NCI-H524 (cell line): ENCODE measurements around the gene TMEM192.
"Not testable (repeated sequence)": the region's sequence is repeated elsewhere in the genome, so short reads cannot be mapped to it uniquely, and the experiment has no call there.

Experiments
- DNase-seq, 2 experiments: peaks; one replicate each; lab custom pipeline; 2025; lab: John Stamatoyannopoulos, UW

The TMEM192 gene

GRCh38 chr4:165092187-165092586, 20.5 kb downstream of the TMEM192 start:
- DNase-seq: not testable (repeated sequence)

GRCh38 chr4:165088366-165088765, 24.3 kb downstream of the TMEM192 start:
- DNase-seq: no peak

- DNase-seq: no peak
Observed at GRCh38 chr4:165085946-165086345, 26.7 kb downstream of the TMEM192 start.

DNA sequence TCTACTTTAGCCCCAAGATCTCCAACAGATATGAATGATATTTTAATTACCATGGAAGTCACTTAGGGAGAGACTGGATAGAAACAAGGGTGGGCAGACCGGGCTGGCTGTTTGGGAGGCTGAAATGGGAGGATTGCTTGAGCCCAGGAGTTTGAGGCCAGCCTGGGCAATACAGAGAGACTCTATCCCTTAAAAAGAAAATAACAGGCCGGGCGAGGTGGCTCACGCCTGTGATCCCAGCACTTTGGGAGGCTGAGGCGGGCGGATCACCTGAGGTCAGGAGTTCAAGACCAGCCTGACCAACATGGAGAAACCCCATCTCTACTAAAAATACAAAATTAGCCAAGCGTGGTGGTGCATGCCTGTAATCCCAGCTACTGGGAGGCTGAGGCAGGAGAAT, 27.9 kb downstream of the TMEM192 start:
- not testable (repeated sequence) for DNase-seq

DNA sequence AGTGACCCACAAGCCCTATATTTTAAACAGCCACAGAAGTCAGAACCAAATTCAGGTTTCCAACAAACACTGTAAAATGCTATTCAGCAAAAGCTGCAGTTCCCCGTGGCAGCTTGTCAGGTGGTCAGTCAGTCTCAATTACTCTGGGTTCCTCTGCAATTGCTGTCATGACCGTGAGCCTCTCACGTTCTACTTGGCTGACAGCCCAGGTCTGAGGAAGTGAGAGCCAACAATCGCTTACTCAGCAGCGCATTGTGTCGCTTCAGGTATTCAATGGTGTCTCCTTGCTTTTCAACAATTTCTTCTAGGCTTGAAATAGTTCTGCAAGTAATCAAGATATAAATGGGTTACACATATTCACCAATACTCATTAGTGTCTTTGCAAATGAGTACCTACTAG, 33.2 kb downstream of the TMEM192 start:
- no peak for DNase-seq

DNA sequence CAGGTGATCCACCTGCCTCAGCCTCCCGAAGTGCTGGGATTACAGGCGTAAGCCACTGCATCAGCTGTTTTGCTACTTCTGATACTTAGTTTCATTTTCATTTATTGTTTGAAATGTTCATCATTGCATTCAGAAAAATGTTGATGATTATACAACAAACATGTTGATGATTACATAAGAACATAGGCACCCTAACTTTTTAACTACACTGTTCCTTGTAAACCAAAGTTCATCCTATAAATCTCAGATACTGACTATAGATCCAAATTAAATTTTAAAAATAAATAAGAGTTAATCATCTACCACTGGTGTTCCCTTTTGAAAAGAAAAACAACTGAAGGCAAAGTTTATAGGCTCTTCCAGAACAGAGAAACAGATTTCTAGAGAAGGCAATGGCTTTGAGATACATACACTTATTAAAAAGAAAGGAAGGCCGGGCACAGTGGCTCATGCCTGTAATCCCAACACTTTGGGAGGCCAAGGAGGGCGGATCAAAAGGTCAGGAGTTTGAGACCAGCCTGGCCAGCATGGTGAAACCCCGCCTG, 35.6 kb downstream of the TMEM192 start:
- no peak for DNase-seq

DNA sequence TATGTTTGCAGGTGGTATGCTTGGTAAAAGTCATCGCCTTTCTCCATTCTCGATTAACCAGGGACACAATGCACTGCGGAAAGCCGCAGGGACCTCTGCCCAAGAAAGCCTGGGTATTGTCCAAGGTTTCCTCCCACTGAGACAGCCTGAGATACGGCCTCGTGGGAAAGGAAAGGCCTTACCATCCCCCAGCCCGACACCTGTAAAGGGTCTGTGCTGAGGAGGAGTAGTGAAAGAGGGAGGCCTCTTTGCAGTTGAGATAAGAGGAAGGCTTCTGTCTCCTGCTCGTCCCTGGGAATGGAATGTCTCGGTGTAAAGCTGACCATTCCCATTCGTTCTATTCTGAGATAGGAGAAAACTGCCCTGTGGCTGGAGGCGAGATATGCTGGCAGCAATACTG, 39.3 kb downstream of the TMEM192 start:
- DNase-seq: not testable (repeated sequence)

- no peak for DNase-seq
Observed at GRCh38 chr4:165070560-165070959, 42.1 kb downstream of the TMEM192 start.

DNA sequence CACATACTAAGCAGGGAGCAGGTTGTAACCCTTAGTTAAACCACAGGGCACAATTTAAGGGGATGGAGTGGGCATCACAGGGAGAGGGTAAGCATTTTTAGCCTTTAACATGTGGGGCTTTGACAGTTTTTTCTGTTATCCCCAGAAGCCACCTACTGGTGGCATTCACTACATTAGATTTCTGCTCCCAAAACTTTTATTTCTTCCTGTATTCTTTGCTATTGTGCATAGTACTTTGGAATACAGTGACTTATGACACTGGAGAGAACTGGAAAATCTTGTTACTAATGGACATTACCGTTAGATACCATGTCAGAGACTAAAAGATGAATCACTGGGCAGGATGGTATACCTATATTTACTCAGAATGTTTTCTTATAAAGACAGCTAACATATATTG, 51.7 kb downstream of the TMEM192 start:
- peak in 1 of 2 experiments; percentile 1 for DNase-seq

- DNase-seq: peak in 1 of 2 experiments; percentile 23
Observed at GRCh38 chr4:165059386-165059785, 53.3 kb downstream of the TMEM192 start.

GRCh38 chr4:165058666-165059065, 54.0 kb downstream of the TMEM192 start:
- DNase-seq: no peak

DNA sequence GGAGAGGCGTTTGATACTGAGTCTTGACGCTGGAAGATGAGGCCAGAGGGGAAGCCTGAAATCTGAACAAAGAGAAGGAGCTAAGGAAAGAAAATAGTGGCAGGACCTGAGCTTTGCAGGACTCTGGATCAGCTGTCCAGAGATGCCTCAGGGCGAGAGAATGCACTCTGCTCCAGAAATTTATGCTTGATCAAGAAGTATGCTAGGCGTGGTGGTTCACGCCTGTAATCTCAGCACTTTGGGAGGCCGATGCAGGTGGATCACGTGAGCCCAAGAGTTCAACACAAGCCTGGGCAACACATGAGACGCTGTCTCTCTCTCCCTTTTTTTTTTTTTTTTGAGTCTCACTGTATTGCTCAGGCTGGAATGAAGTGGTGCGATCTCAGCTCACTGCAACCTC, 57.1 kb downstream of the TMEM192 start:
- DNase-seq: no peak

DNA sequence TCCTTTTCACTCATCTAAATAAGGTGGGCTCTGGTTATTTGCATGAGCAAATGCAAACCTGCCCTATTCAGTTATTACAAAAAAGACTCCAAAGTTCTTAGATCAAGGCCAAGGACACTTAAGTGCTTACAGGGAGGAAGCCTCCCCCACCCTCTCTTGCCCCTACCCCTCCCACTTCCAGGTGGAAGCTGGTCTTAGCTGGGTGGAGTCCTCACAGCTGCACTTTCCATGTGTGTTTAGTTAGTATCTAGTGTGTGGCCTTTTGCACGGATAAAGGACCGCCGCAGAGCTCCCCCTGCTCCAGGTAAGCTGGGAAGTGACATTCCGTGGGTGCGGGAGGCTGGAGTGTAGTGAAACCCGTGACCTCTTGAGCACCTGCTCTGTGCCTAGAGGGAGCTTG, 59.0 kb downstream of the TMEM192 start, which contains the start of gene TRIM75:
TRIM75 (plus strand) TSS at position 222 of the 400 bp plus-strand sequence. CDS start 5,282 bp downstream, outside the sequence.
- no peak for DNase-seq

DNA sequence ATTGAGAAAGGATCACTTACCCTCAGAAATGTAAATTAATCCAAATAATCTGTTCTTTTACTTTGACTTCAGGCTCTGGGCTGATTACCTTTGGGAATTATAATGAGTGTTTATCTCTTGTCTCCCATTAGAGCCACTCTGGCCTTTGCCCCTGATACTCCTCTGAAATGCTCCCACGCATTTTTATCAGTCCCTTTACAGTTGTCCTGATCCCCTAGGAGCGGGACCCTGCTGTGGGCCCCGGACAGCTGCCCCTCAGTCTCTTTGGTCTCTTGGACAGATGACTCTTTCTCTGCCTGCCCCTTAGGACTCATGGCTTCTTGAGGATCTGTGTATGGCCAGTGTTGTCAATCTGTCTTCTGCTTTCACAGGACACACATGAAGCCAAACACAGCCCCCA, 60.0 kb downstream of the TMEM192 start:
- DNase-seq: no peak

DNA sequence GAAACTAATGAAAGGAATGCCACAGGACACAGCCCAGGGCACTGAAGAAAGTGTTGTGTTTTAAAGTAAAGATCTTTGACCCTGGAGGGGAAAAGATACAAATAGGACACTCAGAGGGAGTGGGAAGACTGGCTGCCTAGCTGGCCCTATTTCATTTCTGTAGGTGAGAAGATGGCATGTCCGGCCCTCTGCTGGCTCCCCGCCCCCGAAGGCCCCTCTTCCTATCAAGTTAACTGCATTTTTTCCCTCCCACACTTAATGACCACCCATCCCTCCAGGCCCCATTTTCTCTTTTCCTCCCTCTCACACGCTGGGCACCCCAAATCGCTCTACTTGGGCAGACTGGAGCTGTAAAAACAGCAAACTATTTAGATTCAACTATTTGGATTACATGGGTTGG, 64.5 kb downstream of the TMEM192 start:
- no peak for DNase-seq

- DNase-seq: no peak
Observed at GRCh38 chr4:165031436-165032211, 81.0 kb downstream of the TMEM192 start, which contains the start of gene TRIM60. Gene TRIM60 (plus strand): TSS chr4:165031999. CDS start chr4:165040073, 8,074 bp downstream.

DNA sequence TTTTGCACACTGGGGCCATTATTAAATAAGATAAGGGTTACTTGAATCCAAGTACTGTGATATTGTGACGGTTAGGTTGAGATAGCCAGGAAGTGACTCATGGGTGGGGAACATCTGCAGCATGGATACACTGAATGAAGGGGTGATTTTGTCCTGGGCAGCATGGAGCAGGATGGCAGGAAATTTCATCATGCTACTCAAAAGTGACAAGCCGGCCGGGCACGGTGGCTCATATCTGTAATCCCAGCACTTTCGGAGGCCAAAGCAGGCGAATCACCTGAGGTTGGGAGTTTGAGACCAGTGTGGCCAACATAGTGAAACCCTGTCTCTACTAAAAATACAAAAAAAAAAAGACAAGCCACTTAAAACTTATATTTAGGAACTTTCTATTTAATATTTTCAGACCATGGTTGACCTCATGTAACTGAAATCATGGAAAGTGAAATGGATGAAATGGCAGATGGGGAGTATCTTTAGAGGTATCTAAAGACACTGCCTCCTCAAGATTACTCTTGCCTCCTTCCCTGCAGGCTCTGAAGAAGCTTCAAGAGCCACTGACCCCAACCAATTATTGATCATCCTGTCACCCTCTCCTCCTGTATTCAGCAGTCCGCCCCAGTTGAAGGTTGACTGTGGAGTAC, 84.8 kb downstream of the TMEM192 start:
- no peak for DNase-seq

DNA sequence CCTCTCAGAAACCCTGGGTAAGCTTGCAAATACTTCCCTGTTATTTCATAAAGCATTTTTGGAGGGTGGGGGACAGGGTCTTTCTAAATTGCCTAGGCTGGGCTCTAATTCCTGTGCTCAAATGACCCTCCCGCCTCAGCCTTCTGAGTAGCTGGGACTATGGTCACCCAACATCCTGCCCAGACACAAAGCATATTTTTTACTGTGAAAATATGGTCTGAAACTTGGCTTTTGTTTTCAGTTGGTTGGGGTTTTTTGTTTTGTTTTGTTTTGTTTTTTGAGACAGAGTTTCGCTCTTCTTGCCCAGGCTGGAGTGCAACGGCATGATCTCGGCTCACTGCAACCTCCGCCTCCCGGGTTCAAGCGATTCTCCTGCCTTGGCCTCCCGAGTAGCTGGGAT, 86.9 kb downstream of the TMEM192 start:
- DNase-seq: not testable (repeated sequence)
